ENCODE data around the gene FTSJ1. TPM values are rescaled to one million over a fixed set of nuclear protein-coding genes. Genes with fewer than 3 reads are reported as not detected.

Gene FTSJ1
- total RNA-seq, 4 donors from 2014 or later, result 46.1 to 81.3 (median 51.0) TPM

GRCh38 chrX:48512371-48512935 is 36.5 kb downstream of the FTSJ1 start:
- peaks cover 0 to 34% (median 0%) of the 10 kb centered on the region in 3 donors for H3K36me3 ChIP-seq
- peaks cover 0 to 12% (median 0%) of the 10 kb centered on the region in 4 donors for H3K4me1 ChIP-seq
- no peak overlapping the region for H3K27ac ChIP-seq
- no peaks in the 10 kb centered on the region for H3K9me3 ChIP-seq
- DNase-seq (ENCODE audit: low spot score in 2 of 2), result no peak
- H3K4me3 ChIP-seq, result no peak overlapping the region
- H3K27me3 ChIP-seq, result no peaks in the 10 kb centered on the region
- 88% methylated on average over 19 of the region's 20 CpGs; no CpG with 5 or more reads in 1 of the 2 donors for WGBS, 2 donors
- TF ChIP-seq EP300 (IDR thresholded peaks at IDR 0.05), result no peak
- no peak for TF ChIP-seq POLR2A (IDR thresholded peaks at IDR 0.05)
- TF ChIP-seq, protein P1, sequence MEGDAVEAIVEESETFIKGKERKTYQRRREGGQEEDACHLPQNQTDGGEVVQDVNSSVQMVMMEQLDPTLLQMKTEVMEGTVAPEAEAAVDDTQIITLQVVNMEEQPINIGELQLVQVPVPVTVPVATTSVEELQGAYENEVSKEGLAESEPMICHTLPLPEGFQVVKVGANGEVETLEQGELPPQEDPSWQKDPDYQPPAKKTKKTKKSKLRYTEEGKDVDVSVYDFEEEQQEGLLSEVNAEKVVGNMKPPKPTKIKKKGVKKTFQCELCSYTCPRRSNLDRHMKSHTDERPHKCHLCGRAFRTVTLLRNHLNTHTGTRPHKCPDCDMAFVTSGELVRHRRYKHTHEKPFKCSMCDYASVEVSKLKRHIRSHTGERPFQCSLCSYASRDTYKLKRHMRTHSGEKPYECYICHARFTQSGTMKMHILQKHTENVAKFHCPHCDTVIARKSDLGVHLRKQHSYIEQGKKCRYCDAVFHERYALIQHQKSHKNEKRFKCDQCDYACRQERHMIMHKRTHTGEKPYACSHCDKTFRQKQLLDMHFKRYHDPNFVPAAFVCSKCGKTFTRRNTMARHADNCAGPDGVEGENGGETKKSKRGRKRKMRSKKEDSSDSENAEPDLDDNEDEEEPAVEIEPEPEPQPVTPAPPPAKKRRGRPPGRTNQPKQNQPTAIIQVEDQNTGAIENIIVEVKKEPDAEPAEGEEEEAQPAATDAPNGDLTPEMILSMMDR (IDR thresholded peaks at IDR 0.05), result no peak

- Histone ChIP-seq H3K27ac (no peak overlapping the region), H3K9me3 (no peaks in the 10 kb centered on the region), H3K27me3 (no peaks in the 10 kb centered on the region), H3K36me3 (peaks cover 0 to 34% (median 0%) of the 10 kb centered on the region in 3 donors), H3K4me1 (peaks cover 0 to 8% (median 0%) of the 10 kb centered on the region in 4 donors), H3K4me3 (no peak overlapping the region)
- no peak for DNase-seq (ENCODE audit: low spot score in 2 of 2)
- WGBS, 2 donors, result 77% methylated on average over 4 of the region's 4 CpGs; no CpG with 5 or more reads in 1 of the 2 donors
- TF ChIP-seq, protein P1 (IDR thresholded peaks at IDR 0.05), result no peak
- TF ChIP-seq POLR2A (IDR thresholded peaks at IDR 0.05), result no peak
- TF ChIP-seq EP300 (IDR thresholded peaks at IDR 0.05), result no peak
These were observed 37.7 kb downstream of the FTSJ1 start for GRCh38 chrX:48513670-48514069.

- H3K4me3 ChIP-seq, result no peak overlapping the region
- 89 to 93% methylated on average over 8 to 15 of the region's 16 CpGs for WGBS, 2 donors
- H3K4me1 ChIP-seq, result peaks cover 0 to 8% (median 0%) of the 10 kb centered on the region in 4 donors
- TF ChIP-seq, protein P1 (IDR thresholded peaks at IDR 0.05), result no peak
- H3K27me3 ChIP-seq, result no peaks in the 10 kb centered on the region
- no peak overlapping the region for H3K27ac ChIP-seq
- no peak for DNase-seq (ENCODE audit: low spot score in 2 of 2)
- H3K36me3 ChIP-seq, result peaks cover 0 to 34% (median 0%) of the 10 kb centered on the region in 3 donors
- no peaks in the 10 kb centered on the region for H3K9me3 ChIP-seq
These were observed 38.3 kb downstream of the FTSJ1 start for GRCh38 chrX:48514126-48514806.

DNA sequence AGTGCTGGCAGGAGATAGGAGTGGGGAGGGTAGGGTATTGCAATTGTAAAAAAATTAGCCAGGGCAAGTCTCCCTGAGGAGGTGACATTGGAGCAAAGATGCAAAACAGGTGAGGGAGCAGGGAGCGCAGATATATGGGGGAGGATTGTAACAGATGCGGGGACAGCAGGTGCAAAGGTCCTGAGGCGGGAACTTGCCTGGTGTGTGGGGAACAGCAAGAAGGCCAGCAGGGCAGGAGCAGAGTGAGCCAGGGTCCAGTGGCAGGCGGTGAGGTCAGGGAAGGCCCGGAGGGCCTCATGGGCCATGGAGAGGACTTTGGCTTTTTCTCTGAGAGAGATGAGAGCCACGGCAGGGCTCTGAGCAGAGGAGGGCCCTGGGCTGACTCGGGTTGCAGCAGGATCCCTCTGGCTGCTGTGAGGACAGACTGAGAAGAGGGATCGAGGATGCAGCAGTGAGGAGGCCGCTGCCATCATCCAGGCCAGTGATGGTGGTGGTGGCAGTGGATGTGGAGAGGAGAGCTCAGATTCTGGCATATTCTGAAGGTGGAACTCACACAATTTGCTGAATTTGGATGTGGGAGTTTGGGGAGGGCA is 39.0 kb downstream of the FTSJ1 start:
- TF ChIP-seq POLR2A (IDR thresholded peaks at IDR 0.05), result no peak
- TF ChIP-seq EP300 (IDR thresholded peaks at IDR 0.05), result no peak
- TF ChIP-seq, protein P1 (IDR thresholded peaks at IDR 0.05), result no peak
- Histone ChIP-seq H3K4me1 (peaks cover 0 to 2% (median 0%) of the 10 kb centered on the region in 4 donors), H3K9me3 (no peaks in the 10 kb centered on the region), H3K27ac (no peak overlapping the region), H3K36me3 (peaks cover 0 to 34% (median 0%) of the 10 kb centered on the region in 3 donors), H3K4me3 (no peak overlapping the region), H3K27me3 (no peaks in the 10 kb centered on the region)
- 81 to 97% methylated on average over 9 of the region's 9 CpGs for WGBS, 2 donors
- no peak for DNase-seq (ENCODE audit: low spot score in 2 of 2)

DNA sequence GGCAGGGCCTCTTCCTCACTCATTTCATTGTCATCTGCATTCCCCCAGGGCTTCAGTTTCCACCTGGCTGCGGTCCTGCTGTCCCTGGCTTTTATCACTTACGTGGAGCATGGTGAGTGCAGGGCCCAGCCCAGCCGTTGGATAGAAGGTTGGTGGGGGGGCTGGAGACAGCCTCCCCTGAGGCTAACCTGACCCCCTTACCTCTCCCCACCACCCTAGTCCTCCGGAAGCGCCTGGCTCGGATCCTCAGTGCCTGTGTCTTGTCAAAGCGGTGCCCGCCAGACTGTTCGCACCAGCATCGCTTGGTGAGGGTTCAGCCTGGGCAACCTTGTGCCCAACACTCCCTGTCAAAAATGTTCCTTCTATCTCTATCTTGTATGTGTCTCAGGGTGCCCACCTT is 39.8 kb downstream of the FTSJ1 start:
- TF ChIP-seq EP300 (IDR thresholded peaks at IDR 0.05), result no peak
- TF ChIP-seq, protein P1 (IDR thresholded peaks at IDR 0.05), result no peak
- no peak for TF ChIP-seq POLR2A (IDR thresholded peaks at IDR 0.05)
- H3K4me3 ChIP-seq, result no peak overlapping the region
- no peaks in the 10 kb centered on the region for H3K27me3 ChIP-seq
- WGBS, 2 donors, result 87 to 89% methylated on average over 8 to 10 of the region's 10 CpGs
- DNase-seq (ENCODE audit: low spot score in 2 of 2), result no peak
- no peaks in the 10 kb centered on the region for H3K4me1 ChIP-seq
- no peaks in the 10 kb centered on the region for H3K9me3 ChIP-seq
- H3K27ac ChIP-seq, result no peak overlapping the region
- H3K36me3 ChIP-seq, result peaks cover 0 to 34% (median 0%) of the 10 kb centered on the region in 3 donors
